NT2/D1 (cell line): Measurements from ENCODE around the gene ZCCHC14.

ENCODE experiments used
- YY1 ChIP-seq: IDR thresholded peaks from 2 replicates; pipeline ENCODE4 v1.6.1; 2011; ENCODE audit not compliant: insufficient read length, insufficient read depth
- ZNF274 ChIP-seq: IDR thresholded peaks from 2 replicates; pipeline ENCODE4 v1.6.1; 2011; ENCODE audit warnings: mild to moderate bottlenecking, low read depth, low read length

DNA sequence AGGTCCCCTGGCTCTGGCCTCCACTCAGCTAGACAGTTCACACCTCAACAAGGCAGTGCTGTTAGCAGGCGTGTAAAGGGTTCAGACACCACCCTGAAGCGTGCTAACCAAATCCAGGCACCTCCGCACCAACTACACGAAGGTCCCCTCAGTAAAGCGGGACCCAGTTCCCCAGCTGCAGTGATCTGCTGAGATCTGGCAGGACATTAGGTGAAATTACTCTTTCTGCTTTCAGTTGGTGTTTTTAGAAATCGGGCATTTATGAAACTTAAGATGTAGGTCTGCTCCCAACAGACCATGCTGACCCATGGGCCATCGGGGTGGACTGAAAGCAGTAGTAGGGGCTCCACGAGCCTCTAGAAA, 136.4 kb downstream of the ZCCHC14 start:
- TF ChIP-seq YY1 (no peak), ZNF274 (no peak)
